Skin of body (tissue), 2 donors: Measurements from ENCODE around the gene RIPOR3. TPM values are rescaled to one million over a fixed set of nuclear protein-coding genes. Genes with fewer than 3 reads are reported as not detected.
"Not testable (repeated sequence)": the region's sequence is repeated elsewhere in the genome, so short reads cannot be mapped to it uniquely, and the experiment has no call there.

Experiments
- DNase-seq: peaks from one replicate; lab custom pipeline; 2025; lab: John Stamatoyannopoulos, UW
- total RNA-seq: library from RNA; depleted of rRNA; stranded (reverse); fragments of >200 nt; gene quantifications from one replicate; pipeline ENCODE4 v1.2.3, GENCODE V29; 2014

The RIPOR3 gene
- total RNA-seq, 1 donor from 2014 or later = 16.1 TPM

- no peak for DNase-seq
Measured at GRCh38 chr20:50609438-50609989, 81.8 kb downstream of the RIPOR3 start.

- no peak for DNase-seq
Measured at GRCh38 chr20:50608750-50609104, 82.6 kb downstream of the RIPOR3 start.

GRCh38 chr20:50607850-50608749 lies 83.2 kb downstream of the RIPOR3 start:
- no peak for DNase-seq

GRCh38 chr20:50607436-50607835 lies 83.9 kb downstream of the RIPOR3 start:
- no peak for DNase-seq

GRCh38 chr20:50605136-50605535 lies 86.2 kb downstream of the RIPOR3 start:
- DNase-seq = no peak

- DNase-seq = no peak
Measured at GRCh38 chr20:50604451-50604850, 86.9 kb downstream of the RIPOR3 start.

GRCh38 chr20:50602432-50603088 lies 88.8 kb downstream of the RIPOR3 start:
- DNase-seq = no peak

GRCh38 chr20:50601511-50602431 lies 89.6 kb downstream of the RIPOR3 start:
- DNase-seq = no peak

- DNase-seq = peak; percentile 32
Measured at GRCh38 chr20:50600281-50600895, 91.0 kb downstream of the RIPOR3 start.

GRCh38 chr20:50598768-50599167 lies 92.6 kb downstream of the RIPOR3 start:
- DNase-seq = not testable (repeated sequence)

- DNase-seq = no peak
Measured at GRCh38 chr20:50598074-50598473, 93.3 kb downstream of the RIPOR3 start.

- no peak for DNase-seq
Measured at GRCh38 chr20:50597406-50597969, 93.9 kb downstream of the RIPOR3 start.

- no peak for DNase-seq
Measured at GRCh38 chr20:50596694-50597021, 94.7 kb downstream of the RIPOR3 start.

- DNase-seq = no peak
Measured at GRCh38 chr20:50595988-50596693, 95.2 kb downstream of the RIPOR3 start.

- DNase-seq = no peak
Measured at GRCh38 chr20:50595433-50595895, 95.9 kb downstream of the RIPOR3 start.

- no peak for DNase-seq
Measured at GRCh38 chr20:50594591-50595432, 96.5 kb downstream of the RIPOR3 start.

GRCh38 chr20:50594231-50594590 lies 97.1 kb downstream of the RIPOR3 start:
- DNase-seq = no peak

- no peak for DNase-seq
Measured at GRCh38 chr20:50593005-50593335, 98.4 kb downstream of the RIPOR3 start.

GRCh38 chr20:50592282-50593004 lies 98.9 kb downstream of the RIPOR3 start:
- DNase-seq = no peak
